ENCODE data around the gene CHST7. TPM values are rescaled to one million over a fixed set of nuclear protein-coding genes. Genes with fewer than 3 reads are reported as not detected.

Gene CHST7
- total RNA-seq, 1 experiment from 2014 or later, result 7.7 TPM

DNA sequence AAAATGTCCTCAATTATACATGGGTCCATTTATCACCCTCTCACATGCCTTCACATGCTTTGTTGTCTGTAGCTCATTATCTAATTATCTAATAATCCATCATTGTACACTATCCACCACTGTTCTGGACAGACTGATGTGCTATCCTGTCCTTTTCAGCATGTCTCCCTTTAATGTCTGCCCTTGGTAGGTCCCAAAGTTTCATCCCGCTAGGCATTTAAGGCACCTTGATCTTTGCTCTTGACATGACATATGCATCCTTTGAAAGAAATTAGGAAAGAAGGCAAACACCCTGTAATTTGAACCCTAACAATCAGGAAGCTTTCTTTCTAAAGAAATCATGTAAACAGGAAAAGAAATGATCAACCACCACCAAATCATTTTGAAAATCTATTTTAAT, 5.7 kb downstream of the CHST7 start:
- no peaks in the 10 kb centered on the region for H3K9me3 ChIP-seq (ENCODE audit: control insufficient read depth in 1 of 2, insufficient read depth in 1 of 2, low read depth in 1 of 2, low read length in 2 of 2)
- H4K20me1 ChIP-seq (ENCODE audit: insufficient read depth), result no peaks in the 10 kb centered on the region
- peaks cover 28 to 50% of the 10 kb centered on the region in 2 experiments for H3K4me1 ChIP-seq (ENCODE audit: control insufficient read depth in 1 of 2, insufficient read depth in 2 of 2, low read length in 2 of 2)
- ATAC-seq (no peak), DNase-seq (ENCODE audit: low read depth, low spot score) (no peak)
- POLR2A ChIA-PET, result no interaction called here
- no peaks in the 10 kb centered on the region for H3K27me3 ChIP-seq (ENCODE audit: insufficient read depth, low read length)
- no peak overlapping the region for H3K4me3 ChIP-seq (replicated peaks in 1 of 2; ENCODE audit: low read depth in 1 of 2, low read length in 2 of 2)
- no peak for TF ChIP-seq ATF3 (IDR thresholded peaks at IDR 0.05)
- TF ChIP-seq POLR2A (IDR thresholded peaks at IDR 0.05; ENCODE audit: borderline replicate concordance, extremely low read depth, insufficient read depth, insufficient read length), result no peak
- TF ChIP-seq, protein P1, sequence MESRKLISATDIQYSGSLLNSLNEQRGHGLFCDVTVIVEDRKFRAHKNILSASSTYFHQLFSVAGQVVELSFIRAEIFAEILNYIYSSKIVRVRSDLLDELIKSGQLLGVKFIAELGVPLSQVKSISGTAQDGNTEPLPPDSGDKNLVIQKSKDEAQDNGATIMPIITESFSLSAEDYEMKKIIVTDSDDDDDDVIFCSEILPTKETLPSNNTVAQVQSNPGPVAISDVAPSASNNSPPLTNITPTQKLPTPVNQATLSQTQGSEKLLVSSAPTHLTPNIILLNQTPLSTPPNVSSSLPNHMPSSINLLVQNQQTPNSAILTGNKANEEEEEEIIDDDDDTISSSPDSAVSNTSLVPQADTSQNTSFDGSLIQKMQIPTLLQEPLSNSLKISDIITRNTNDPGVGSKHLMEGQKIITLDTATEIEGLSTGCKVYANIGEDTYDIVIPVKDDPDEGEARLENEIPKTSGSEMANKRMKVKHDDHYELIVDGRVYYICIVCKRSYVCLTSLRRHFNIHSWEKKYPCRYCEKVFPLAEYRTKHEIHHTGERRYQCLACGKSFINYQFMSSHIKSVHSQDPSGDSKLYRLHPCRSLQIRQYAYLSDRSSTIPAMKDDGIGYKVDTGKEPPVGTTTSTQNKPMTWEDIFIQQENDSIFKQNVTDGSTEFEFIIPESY (IDR thresholded peaks at IDR 0.05; ENCODE audit: extremely low read depth, insufficient replicate concordance, low read length), result no peak
- TF ChIP-seq SRF (IDR thresholded peaks at IDR 0.05; ENCODE audit: low read depth), result no peak
- TF ChIP-seq SIN3A (IDR thresholded peaks at IDR 0.05; ENCODE audit: low read depth), result no peak
- TF ChIP-seq JUND (IDR thresholded peaks at IDR 0.05), result no peak
- no peak for TF ChIP-seq EGR1 (IDR thresholded peaks at IDR 0.05; ENCODE audit: low read depth)
- no peak for TF ChIP-seq SP1 (IDR thresholded peaks at IDR 0.05; ENCODE audit: low read depth)
- TF ChIP-seq YY1 (IDR thresholded peaks at IDR 0.05; ENCODE audit: extremely low read depth, insufficient replicate concordance, low read depth, low read length), result no peak
- no peak for TF ChIP-seq FOSL1 (IDR thresholded peaks at IDR 0.05; ENCODE audit: low read depth)
- no peak for TF ChIP-seq REST (IDR thresholded peaks at IDR 0.05; ENCODE audit: low read depth)
- no peak for TF ChIP-seq ZNF274 (IDR thresholded peaks at IDR 0.05; ENCODE audit: low read depth, low read length)
- no peak for TF ChIP-seq TCF7L2 (IDR thresholded peaks at IDR 0.05; ENCODE audit: borderline replicate concordance, extremely low read depth, insufficient read depth, insufficient read length)
- RAD21 ChIA-PET (ENCODE audit: low non-redundant PET in 1 of 2, low total read pairs in 2 of 2, uncharacterized antibody in 2 of 2, unreplicated experiment in 2 of 2), result no interaction called here
- CTCF ChIA-PET, result no interaction called here
- no peak overlapping the region for H2AFZ ChIP-seq (ENCODE audit: low read depth, low read length, poor library complexity, severe bottlenecking)
- no peak overlapping the region for H3K4me2 ChIP-seq (ENCODE audit: low read length)
- no peaks in the 10 kb centered on the region for H3K36me3 ChIP-seq (ENCODE audit: control insufficient read depth in 1 of 2, insufficient read depth in 2 of 2, low read length in 2 of 2)
- peaks cover 28% of the 10 kb centered on the region for H3K79me2 ChIP-seq (ENCODE audit: insufficient read depth, low read length)
- intact Hi-C loops (cut with micrococcal nuclease), result no loop called here
- BruUV-seq (replicated peaks), result no TSS peak
- no peak overlapping the region for H3K27ac ChIP-seq (ENCODE audit: low read depth, low read length)
- H3K9ac ChIP-seq (ENCODE audit: low read length), result no peak overlapping the region
- no peaks in the 10 kb centered on the region for H3K9me2 ChIP-seq (ENCODE audit: insufficient read depth)

Measured in HCT116 (cell line).